ENCODE results near the gene SUFU. TPM values are rescaled to one million over a fixed set of nuclear protein-coding genes. Genes with fewer than 3 reads are reported as not detected.

Gene SUFU
- total and polyA plus RNA-seq, 7 donors = 1.2 to 10.5 (median 6.6) TPM

GRCh38 chr10:102507521-102507920, 3.7 kb downstream of the SUFU start:
- intact Hi-C loops (cut with DNase I) = no loop called here

GRCh38 chr10:102508506-102508905, 4.7 kb downstream of the SUFU start:
- no peak for DNase-seq
- 97 to 100% methylated on average over 1 of the region's 1 CpG for WGBS, 2 donors
- H3K4me3 ChIP-seq = no peak overlapping the region
- H3K9me3 ChIP-seq = no peaks in the 10 kb centered on the region
- peaks cover 0 to 19% (median 13%) of the 10 kb centered on the region in 4 donors for H3K4me1 ChIP-seq
- H3K36me3 ChIP-seq = peaks cover 5 to 51% (median 20%) of the 10 kb centered on the region in 4 donors
- H3K27ac ChIP-seq = no peak overlapping the region
- intact Hi-C loops (cut with DNase I) = no loop called here
- H3K27me3 ChIP-seq = no peaks in the 10 kb centered on the region
- no peak for TF ChIP-seq POLR2AphosphoS5 (IDR thresholded peaks at IDR 0.05)
- no peak for TF ChIP-seq EP300 (IDR thresholded peaks at IDR 0.05)
- no peak for TF ChIP-seq POLR2A (IDR thresholded peaks at IDR 0.05)
- TF ChIP-seq CTCF (IDR thresholded peaks at IDR 0.05) = no peak

More at GRCh38 chr10:102507521-102507920, 3.7 kb downstream of the SUFU start:
- Histone ChIP-seq H3K4me1 (peaks cover 0 to 25% (median 20%) of the 10 kb centered on the region in 4 donors), H3K9me3 (no peaks in the 10 kb centered on the region), H3K27ac (no peak overlapping the region), H3K27me3 (no peaks in the 10 kb centered on the region), H3K4me3 (no peak overlapping the region), H3K36me3 (peaks cover 5 to 41% (median 16%) of the 10 kb centered on the region in 4 donors)
- DNase-seq = no peak
- TF ChIP-seq POLR2AphosphoS5 (IDR thresholded peaks at IDR 0.05) = no peak
- WGBS, 2 donors = 46 to 81% methylated on average over 3 of the region's 3 CpGs

- WGBS, 2 donors = 84% methylated on average over 2 of the region's 2 CpGs
- peaks cover 0 to 18% (median 13%) of the 10 kb centered on the region in 4 donors for H3K4me1 ChIP-seq
- no peaks in the 10 kb centered on the region for H3K27me3 ChIP-seq
- no peak overlapping the region for H3K27ac ChIP-seq
- H3K9me3 ChIP-seq = no peaks in the 10 kb centered on the region
- TF ChIP-seq POLR2AphosphoS5 (IDR thresholded peaks at IDR 0.05) = no peak
- no peak for TF ChIP-seq CTCF (IDR thresholded peaks at IDR 0.05)
- TF ChIP-seq POLR2A (IDR thresholded peaks at IDR 0.05) = no peak
- no peak for DNase-seq
- H3K4me3 ChIP-seq = no peak overlapping the region
- intact Hi-C loops (cut with DNase I) = no loop called here
- peaks cover 5 to 57% (median 21%) of the 10 kb centered on the region in 4 donors for H3K36me3 ChIP-seq
Measured at GRCh38 chr10:102509387-102509786, 5.6 kb downstream of the SUFU start.

GRCh38 chr10:102511583-102512274, 8.0 kb downstream of the SUFU start:
- H3K9me3 ChIP-seq = no peaks in the 10 kb centered on the region
- WGBS, 2 donors = 66 to 88% methylated on average over 6 of the region's 6 CpGs
- H3K36me3 ChIP-seq = peaks cover 5 to 64% (median 23%) of the 10 kb centered on the region in 4 donors
- no peaks in the 10 kb centered on the region for H3K27me3 ChIP-seq
- intact Hi-C loops (cut with DNase I) = no loop called here
- H3K27ac ChIP-seq = no peak overlapping the region
- TF ChIP-seq POLR2A (IDR thresholded peaks at IDR 0.05) (no peak), POLR2AphosphoS5 (IDR thresholded peaks at IDR 0.05) (no peak), EP300 (IDR thresholded peaks at IDR 0.05) (no peak), CTCF (IDR thresholded peaks at IDR 0.05) (no peak)
- no peak overlapping the region for H3K4me3 ChIP-seq
- no peak for DNase-seq
- H3K4me1 ChIP-seq = no peaks in the 10 kb centered on the region

- Histone ChIP-seq H3K4me1 (peaks cover 0 to 6% (median 0%) of the 10 kb centered on the region in 4 donors), H3K36me3 (peaks cover 0 to 56% (median 20%) of the 10 kb centered on the region in 4 donors), H3K9me3 (no peaks in the 10 kb centered on the region), H3K27ac (no peak overlapping the region), H3K27me3 (no peaks in the 10 kb centered on the region), H3K4me3 (no peak overlapping the region)
- 92% methylated on average over 12 of the region's 12 CpGs for WGBS, 2 donors
- intact Hi-C loops (cut with DNase I) = no loop called here
- DNase-seq = no peak
- TF ChIP-seq CTCF (IDR thresholded peaks at IDR 0.05) (no peak), POLR2A (IDR thresholded peaks at IDR 0.05) (no peak), POLR2AphosphoS5 (IDR thresholded peaks at IDR 0.05) (no peak), EP300 (IDR thresholded peaks at IDR 0.05) (no peak)
Measured at GRCh38 chr10:102514487-102515311, 10.9 kb downstream of the SUFU start.

All from sigmoid colon (tissue), 7 donors.